Hepatic stellate cell (primary cell): ENCODE data around the gene PIEZO1.

Source experiments
- DNase-seq: peaks from one replicate; pipeline ENCODE4 v3.0.0; 2011; ENCODE audit warnings: low spot score

The PIEZO1 gene

DNA sequence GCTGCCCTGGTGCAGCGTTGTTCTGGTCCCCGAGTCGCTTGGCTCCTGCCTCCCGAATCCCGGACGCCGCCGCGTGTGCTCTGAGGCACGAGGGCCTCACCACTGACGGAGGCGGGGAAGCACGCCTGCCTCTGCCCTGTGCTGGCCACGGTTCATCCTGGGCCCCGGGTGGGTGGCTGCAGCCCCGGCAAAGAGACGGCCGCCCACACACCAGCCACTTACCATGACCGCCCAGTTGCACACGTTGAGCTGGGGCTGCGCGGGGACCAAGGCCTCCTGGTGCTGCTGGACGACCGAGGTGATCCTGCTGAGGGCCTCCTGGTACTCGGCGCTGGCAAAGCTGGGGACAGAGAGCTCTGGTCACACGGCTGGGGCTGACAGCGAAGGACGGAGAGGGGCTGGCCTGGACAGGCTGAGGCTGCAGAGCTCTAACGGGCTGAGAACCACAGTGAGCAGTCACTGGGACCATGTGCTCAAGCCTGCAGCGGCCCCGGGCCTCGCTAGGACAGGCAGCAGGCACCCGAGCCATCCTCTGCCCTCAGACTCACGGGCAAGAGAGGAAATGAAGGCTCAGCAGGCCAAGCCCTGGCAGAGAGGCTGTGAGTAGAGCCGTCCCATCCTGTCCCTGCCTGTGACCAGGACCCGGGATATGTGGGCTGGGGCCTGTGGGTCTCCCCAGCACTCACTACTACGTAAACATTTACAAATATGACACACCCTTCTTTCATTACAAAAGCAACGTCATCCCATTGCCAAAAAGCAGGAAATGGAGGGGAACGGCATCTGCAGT, 33.0 kb upstream of the PIEZO1 start:
- no peak for DNase-seq

DNA sequence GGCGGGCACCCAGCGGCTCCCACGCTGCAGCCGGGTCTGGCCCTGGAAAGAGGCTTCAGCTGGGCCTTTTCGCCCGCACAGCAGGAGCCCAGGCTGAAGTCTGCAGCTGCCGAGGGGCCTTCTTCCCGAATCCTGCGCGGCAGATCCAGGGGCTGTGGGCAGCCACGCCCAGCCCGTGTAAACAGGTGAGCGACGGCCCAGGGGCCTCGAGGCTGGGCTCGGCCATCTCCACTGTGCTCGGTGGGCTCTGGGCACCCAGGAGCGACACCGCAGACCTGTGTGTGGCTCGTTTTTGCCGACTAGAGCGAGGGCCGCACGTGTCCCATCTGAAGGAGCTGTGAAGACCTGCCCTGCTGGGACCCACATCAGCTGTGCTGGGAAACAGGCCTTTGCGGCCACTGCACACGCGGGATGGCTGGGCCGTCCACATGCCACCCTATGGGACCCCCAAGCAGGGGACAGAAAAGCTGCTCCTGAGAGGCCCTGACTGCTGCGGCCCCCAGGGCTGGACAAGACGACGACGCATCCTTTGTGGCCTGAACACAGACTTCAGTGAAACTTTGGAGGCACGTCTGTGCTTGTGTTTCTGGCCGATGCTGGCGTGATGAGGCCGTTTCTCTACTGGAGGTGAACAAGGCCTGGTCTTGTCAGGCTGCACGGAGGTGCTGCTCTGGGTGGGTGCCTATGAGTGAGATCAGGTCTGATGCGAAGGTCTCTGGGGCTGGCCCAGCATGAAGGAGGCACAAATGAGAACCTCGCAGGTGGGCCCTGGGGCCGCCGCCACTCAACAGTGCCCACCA, 31.9 kb upstream of the PIEZO1 start:
- DNase-seq = no peak

DNA sequence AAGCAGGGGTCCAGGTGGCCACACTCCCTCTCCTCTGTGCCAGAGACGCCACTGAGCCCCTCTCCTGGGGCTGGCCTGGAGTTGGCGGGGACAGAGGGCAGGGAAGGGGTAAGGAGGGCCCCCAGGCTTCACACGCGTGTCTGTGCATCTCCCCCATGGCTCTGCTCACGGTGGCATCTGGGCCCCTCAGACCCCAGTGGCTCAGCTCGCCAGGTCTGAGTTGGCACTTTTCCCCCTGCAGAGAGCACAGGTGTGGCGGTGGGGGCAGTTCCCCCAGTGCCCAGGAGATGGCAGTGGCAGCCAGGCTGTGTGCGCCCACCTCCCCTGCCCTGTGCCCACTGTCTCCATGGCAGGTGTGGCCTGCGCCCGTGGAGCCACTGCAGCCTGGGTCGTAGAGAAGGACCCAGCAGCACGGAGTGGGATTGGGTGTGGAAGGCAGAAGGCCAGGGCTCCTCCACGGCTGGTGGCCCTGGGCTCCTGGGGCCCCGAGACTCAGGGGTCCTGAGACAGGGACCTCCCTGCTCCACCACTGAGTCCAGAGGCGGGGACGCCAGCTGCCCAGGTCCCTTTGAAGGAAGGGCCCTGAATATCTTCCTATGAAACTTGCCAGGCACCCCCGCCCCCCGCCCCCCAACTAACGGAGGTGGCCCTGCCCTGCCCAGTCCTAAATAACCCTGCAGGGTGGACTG, 31.0 kb upstream of the PIEZO1 start:
- no peak for DNase-seq

DNA sequence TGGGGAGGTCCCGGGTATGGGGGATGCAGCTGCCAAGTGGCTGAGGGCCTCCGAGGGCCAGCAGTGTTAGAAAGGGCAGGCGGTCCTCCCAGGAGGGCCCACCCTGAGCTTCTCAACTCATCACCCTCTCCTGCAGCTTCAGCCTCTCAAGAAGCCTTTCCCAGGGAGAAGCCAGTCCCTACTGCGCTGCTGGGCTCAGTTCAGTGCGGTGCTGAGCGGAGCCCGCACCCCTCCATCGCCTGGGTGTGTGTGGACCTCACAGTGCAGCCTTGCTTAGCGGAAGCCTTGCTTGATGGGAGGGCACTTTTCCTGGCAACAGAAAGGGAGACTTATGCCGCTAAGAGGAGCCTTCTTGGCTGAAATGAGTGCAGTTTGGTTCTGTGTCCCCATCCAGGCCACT, 30.2 kb upstream of the PIEZO1 start:
- DNase-seq = no peak

DNA sequence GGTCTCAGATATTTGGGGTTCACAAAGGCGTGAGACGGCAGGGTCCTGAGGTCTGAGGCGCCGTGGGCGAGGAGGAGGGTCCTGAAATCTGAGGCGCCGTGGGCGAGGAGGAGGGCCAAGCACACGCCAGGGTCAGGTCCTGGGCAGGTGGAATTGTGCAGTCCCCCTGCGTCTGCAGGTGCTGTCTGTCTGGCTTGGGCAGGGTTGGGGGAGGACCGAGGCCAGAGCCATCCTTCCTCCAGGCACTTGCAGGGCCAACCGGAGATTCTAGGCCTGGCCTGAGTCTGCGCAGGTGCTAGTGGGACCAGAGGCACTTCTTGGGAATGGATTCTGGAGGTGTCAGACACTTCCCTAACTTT, 29.1 kb upstream of the PIEZO1 start:
- no peak for DNase-seq

DNA sequence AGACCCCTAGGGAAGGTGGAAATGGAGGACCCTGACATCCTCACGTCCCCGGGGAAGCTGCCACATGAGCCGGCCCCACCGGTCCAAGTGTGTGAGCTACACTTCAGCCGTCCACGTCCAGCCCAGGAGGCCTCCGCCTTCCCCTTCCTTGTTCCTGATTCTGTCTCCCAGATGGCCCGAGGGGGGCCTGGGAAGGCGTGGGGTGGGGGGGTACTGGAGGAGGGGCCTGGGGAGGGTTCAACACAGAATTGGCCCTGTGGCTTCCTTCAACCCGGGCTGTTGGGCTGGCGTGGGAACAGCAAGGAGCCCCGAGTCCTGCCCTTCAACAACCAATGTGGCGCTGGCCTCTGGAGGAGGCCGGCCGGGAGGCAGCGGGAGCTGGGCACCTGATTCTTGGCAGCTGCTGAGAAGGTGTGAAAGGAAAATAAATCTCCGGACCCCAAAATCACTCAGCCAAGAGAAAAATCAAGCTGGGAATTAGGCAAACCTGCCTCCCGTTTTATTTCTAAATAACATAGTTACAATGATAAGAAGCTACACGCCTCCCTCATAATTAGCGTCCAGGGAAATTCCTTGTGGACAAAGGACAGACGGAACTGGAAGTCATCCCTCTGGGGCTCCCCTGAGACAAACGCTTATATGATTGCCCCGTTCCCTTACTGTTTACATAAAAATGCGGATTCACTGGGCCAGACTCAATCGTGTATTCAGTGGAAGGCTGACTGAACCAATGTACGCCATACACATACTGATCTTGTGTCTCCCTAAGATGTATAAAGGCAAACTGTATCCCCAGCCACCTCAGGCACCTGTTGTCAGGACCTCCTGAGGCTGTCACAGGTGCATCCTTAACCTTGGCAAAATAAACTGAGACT, 28.5 kb upstream of the PIEZO1 start:
- no peak for DNase-seq

DNA sequence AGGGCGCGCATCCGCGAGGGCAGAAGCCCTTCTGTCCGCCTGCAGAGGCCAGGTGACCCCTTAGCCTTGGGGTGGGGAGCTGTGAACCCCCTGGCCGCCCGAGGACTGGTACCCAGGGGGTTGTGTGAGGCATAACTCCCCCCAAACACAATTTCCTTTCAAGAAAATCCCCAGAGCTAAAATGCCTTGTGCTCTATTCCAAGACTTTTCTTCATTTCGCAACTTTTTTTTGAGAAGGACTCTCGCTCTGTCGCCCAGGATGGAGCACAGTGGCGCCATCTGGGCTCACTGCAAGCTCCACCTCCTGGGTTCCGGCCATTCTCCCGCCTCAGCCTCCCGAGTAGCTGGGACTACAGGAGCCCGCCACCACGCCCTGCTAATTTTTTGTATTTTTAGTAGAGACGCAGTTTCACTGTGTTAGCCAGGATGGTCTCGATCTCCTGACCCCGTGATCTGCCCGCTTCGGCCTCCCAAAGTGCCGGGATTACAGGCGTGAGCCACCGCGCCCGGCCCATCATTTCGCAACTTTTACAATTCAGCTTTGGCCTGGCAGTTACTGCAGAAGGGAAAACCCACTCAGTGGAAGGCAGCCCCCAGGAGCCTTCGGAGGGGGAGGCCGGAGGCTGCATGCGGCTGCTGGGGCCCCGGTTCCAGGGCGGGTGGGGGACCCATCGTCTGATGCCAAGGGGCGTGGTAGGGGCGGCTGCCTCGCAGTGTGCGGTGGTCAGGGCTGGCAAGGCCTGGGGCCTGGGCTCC, 27.7 kb upstream of the PIEZO1 start:
- no peak for DNase-seq

DNA sequence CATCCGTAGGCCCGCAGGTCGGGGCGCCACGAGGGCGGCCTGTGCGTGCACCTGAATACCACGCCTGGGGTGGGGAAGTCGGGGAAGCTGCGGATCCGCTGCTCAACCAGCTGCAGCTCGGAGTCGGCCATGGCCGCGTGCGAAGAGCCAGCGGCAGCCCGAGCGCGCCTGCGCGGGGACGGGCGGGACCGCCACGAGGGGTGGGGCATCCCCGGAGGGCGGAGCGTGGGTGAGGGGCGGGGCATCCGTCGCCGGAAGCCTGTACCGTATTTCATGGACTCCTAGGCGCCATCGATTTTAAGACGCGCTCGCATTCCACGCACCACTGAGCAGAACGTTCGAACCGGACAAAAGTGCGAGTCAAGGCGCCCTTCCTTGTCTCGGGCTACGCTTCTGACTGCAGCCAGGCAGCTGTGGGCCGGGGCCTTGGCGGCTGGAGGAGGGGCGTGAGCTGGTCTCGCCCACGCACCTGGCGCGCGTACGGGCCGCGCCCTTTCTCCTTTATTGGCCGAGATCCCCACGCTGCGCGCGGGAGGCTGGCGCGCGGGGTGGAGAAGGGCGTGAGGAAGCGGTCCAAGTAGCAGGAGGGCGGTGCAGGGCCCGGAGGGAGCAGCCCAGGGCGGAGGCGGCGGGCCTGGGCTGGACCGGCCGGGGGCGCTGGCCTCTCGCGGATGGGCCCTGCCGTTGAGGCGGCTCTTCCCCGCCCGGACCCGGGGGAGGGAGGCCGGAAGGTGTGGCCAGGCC, 26.9 kb upstream of the PIEZO1 start, which contains the start of gene APRT:
APRT (minus strand) TSS at position 160 of the 744 bp plus-strand sequence; CDS start at position 131, 29 bp downstream.
- DNase-seq = peak; percentile 99

DNA sequence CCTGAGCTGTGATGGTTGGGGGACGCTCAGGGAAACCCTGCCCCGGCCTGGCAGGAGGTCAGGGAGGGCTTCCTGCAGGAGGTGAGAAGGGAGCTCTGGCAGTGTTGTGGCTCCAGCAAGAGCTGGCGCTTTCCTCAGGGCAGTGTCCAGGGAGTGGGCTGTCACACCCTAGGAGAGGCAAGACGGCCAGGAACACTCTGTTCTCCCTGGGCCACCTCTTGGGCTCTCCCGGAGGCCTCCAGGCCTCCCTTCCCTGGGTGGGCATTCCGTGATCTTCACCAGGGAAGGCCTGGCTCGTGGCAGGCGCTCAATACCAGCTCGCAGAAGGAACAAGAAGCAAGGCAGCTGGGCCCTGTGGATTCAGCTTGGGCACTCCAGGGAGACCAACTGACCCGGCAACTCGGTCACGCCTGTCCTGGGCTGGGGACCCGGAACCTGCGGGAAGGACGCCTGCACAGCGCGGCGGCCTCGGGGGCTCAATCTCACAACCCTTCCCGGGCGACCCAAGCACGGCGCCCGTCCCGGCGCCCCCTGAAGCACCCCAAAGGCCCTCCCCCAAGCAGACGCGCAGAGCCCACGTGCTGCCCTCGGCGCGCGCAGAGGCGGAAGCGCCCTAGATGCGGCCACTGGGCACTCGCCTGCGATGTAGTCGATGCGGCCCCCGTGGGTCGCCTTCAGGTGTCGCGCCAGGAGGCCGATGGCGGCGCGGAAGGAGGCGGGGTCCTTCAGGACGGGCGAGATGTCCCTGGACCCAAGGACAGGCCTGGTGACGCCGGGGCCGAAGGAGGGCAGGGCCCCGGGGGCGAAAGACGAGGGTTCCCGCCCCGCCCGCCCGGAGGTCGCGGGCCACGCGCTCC, 26.1 kb upstream of the PIEZO1 start:
- DNase-seq = peak; percentile 87

DNA sequence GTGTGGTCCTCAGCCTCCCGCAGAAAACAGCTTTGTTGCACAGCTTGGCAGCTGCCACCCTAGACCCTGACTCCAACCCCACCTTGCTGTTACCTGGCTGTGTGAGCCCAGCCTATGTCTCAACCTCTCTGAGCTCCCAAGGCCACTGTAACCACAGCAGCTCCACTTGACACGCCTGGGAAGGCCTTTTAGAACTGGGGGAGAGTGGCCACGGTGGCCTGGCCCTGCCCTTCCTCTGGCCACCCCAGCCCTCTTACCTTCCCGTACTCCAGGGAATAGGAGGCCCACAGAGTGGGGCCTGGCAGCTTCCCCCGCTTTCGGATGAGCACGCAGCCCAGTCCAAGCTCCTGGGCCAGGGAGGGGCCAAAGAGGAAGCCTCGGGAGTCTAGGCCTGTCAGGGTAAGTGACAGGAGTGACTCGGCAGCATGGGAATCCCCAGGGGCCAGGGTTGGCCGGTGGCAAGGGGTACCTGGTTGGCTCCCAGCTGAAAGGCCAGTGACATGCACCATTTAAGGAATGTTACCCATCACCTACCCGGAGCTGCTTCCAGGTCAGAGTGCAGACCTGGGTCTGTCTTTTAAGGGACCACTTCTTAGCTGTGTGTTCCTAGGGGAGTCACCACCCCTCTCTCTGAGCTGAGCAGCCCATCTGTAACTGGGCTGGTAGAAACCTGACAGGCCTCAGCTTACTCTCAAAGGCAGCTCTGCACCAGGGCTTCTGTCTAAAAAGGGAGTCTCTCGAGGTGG, 25.3 kb upstream of the PIEZO1 start:
- no peak for DNase-seq

DNA sequence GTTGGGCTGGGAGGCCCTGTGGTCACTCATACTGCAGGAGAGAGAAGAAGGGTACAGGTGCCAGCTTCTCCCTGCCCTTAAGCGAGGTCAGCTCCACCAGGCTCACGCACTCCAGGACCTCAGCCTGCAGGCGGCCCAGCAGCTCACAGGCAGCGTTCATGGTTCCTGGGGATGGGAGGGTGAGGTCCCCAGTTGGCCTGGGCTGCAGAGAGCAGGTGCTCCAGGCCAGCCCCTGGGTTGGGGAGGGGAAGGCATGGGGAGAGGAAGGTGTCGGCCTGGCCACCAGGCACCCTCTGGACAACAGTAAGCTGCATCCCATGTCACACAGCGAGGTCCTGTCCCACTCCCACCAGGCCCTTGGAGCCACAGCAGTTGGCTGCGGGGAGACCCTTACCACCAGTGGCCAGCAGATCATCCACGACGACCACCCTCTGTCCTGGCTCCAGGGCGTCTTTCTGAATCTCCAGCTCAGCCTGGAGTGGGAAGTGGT, 24.7 kb upstream of the PIEZO1 start:
- no peak for DNase-seq

DNA sequence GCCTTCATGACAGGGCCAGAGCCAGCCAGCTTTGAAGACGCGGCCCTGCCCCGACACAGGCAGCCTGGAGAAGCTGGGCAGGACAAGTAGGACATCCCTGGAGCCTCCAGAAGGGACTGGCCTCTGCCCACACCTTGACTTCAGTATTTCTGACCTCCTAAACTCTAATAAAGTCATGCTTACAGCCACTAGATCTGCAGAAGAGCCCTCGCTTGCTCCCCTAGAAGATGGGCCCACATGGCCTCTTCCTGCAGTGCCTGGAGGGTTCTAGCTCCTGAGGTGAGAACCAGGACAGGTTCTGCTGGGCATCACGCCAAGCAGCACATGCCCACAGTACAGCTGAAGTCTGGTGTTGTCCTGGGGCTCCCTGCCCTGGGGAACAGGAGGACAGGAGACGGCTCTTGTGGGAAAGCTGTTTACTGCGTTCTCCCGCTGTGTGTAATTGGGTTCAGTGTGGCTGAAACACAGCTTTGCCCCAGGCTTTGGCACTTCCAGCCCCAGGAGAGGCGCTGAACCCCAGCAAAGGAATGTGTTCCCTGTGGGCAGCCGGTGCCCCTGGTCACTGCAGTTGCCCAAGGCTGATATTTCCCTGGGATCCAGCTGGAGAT, 24.2 kb upstream of the PIEZO1 start:
- no peak for DNase-seq

DNA sequence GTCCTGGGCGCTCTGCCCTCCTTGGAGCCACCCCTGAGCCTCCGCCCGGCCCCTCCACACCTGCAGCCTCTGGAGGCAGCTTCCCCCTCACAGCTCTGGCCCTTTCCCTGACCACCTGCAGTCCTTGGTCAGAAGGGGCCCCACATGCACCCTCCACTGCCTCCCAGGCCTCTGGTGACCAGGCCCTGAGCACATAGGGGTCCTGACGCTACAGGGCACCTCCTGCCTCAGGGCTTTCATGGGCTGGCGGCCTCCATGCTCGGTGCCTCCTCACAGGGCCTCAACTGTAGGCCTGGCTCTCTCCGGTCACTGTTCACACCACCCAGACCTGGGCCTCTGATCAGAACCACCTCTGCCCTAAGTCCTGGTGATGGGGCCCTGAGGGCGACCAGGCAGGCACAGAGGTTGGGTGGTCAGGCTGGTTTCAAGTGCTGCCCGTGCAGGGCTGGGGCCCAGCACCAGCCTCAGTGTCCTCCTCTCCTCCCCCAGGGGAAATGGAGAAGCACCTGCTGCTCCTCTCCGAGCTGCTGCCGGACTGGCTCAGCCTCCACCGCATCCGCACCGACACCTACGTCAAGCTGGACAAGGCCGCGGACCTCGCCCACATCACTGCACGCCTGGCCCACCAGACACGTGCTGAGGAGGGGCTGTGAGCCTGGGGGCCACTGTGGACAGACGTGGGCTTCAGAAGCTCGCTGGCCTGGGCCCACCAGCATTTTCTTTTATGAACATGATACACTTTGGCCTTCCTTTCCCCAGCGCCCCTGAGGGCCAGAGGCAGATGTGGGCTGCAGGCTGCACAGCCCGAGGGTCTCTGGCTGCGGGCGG, 22.8 kb upstream of the PIEZO1 start:
- no peak for DNase-seq

DNA sequence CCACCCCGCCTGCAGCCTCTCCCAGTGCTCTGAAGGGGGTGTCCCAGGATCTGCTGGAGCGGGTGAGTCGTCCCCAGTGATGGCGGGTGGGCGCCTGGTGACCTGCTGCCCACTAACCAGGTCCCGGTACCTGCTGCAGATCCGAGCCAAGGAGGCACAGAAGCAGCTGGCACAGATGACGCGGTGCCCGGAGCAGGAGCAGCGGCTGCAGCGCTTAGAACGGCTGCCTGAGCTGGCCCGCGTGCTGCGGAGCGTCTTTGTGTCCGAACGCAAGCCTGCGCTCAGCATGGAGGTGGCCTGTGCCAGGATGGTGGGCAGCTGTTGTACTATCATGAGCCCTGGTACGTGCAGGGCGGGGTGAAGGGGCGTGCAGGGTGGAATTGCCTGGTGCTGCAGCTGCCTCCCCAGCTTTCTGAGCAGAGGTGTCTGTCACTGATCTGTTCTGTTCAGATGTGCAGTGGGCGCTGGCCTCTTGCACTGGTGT, 22.2 kb upstream of the PIEZO1 start:
- no peak for DNase-seq

DNA sequence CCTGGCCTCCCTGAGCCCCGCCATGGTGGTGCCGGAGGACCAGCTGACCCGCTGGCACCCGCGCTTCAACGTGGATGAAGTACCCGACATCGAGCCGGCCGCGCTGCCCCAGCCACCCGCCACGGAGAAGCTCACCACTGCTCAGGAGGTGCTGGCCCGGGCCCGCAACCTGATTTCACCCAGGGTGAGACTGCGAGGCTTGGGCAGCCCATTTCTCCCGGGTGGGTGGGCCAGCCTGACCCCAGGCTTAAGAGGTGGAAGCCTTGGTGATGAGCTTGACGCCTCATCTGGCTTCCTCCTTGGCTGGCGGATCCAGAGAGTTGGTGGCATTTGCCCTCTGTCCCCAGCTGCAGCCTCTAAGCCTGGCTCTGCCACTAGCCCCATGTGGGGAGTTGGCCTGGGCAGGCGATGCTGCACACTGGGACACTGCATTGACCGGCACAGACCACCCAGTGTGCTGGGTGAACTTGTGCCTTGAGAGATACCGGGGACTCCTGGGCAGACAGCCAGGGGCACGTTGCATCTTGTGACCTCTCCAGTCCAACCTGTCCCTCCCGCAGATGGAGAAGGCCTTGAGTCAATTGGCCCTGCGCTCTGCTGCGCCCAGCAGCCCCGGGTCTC, 21.6 kb upstream of the PIEZO1 start:
- DNase-seq = no peak

DNA sequence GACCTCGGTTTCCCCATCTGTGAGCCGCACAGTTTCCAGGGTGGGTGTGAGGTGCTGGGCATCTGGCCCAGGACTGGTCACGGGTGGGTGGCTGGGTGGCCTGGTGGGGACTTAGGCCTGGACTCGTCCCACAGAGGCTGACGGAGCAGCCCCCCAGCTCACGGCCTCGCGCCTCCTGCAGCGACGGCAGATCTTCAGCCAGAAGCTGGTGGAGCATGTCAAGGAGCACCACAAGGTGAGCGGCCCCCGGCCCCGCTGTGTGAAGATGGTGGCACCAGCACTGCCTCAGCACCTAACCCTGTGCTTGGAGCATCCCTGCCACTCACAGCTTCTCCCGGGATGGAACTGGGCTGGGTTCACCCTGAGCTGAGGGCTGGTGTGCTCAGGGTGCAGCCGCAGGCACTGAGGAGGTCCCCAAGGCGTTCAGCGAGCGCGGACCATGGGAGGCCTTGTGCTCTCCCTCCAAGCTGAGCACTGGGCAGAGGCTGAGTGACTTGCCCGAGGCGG, 20.9 kb upstream of the PIEZO1 start:
- DNase-seq = no peak
